K562 (cell line): Measurements from ENCODE around the gene DPH1.

ENCODE experiments used
- HCFC1 ChIP-seq: IDR thresholded peaks from 2 replicates; pipeline ENCODE4 v1.6.1; 2012; ENCODE audit warnings: low read depth, low read length, improper control_type of control experiment
- KLF1 ChIP-seq: fragments of 450-650 bp; IDR thresholded peaks from 2 replicates; pipeline ENCODE4 v1.6.1; 2016; ENCODE audit warnings: missing genetic modification characterization, missing compliant biosample characterization
- ZNF121 ChIP-seq: sonication (generic); formaldehyde crosslinking; conservative IDR thresholded peaks from 2 replicates; pipeline ENCODE4 v1.8.0; 2022; ENCODE audit warnings: missing genetic modification reagents
- ZNF282 ChIP-seq: sonication (generic); formaldehyde crosslinking; IDR thresholded peaks from 2 replicates; pipeline ENCODE4 v1.8.1; 2023; ENCODE audit warnings: missing genetic modification reagents

- TF ChIP-seq ZNF121 (CRISPR knock-in tag) (no peak), ZNF282 (CRISPR knock-in tag) (no peak), HCFC1 (no peak), KLF1 (no peak)
These were observed 28.0 kb downstream of the DPH1 start for GRCh38 chr17:2057760-2058585.
